SK-N-MC (cell line): ENCODE data around the gene CTSE.

Experiments
- EZH2 ChIP-seq: fragments of 200-600 bp; sonication (generic); IDR thresholded peaks from one replicate; pipeline ENCODE4 v1.6.1; 2017; ENCODE audit warnings: antibody characterized with exemption
- FOXP2 ChIP-seq: optimal IDR thresholded peaks from 2 replicates; pipeline ENCODE3; 2011; ENCODE audit warnings: mild to moderate bottlenecking, moderate library complexity; ENCODE audit not compliant: insufficient read depth; ENCODE audit errors: extremely low read length, control extremely low read depth
- POLR2AphosphoS5 ChIP-seq: IDR thresholded peaks from 2 replicates; pipeline ENCODE4 v1.6.1; 2012; ENCODE audit warnings: mild to moderate bottlenecking, low read depth, low read length, borderline replicate concordance

DNA sequence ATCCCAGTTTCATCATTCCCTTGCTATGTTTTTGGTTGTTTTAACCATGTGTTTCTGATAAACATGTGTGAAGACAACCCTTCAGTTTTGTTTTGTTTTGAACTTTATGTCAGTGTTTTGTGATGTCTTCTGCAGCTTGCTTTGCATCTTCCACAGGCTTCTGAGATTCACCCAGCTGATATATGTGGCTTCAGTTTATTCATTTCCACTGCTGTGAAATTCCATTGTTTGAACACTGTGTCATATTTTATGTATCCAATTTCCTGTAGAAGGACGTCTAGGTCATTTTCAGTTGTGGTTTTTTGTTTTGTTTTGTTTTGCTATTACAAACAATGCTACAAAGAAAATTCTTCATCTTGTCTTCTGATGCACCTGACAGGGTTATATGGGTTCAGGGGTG, 53.2 kb downstream of the CTSE start:
- TF ChIP-seq POLR2AphosphoS5 = no peak
- TF ChIP-seq EZH2 = no peak
- TF ChIP-seq FOXP2 = no peak
